HG03442 (cell line): ENCODE data around the gene KIF2A.
A peak's percentile ranks its signal among the peaks of the same experiment; 100 is the strongest.

Source experiments
- ATAC-seq: cut with Tn5 transposase; IDR thresholded peaks from one replicate; pipeline ENCODE4 v1.9.1; 2021; ENCODE audit warnings: mild to moderate bottlenecking, moderate library complexity; ENCODE audit not compliant: unreplicated experiment

The KIF2A gene

GRCh38 chr5:62305715-62306322 is at the start of gene KIF2A:
KIF2A (plus strand) TSS chr5:62306206; CDS start chr5:62306473, 267 bp downstream.
- ATAC-seq, result peak; percentile 88

- ATAC-seq, result no peak
Observed at GRCh38 chr5:62257020-62257367, 49.0 kb upstream of the KIF2A start.

- no peak for ATAC-seq
Observed at GRCh38 chr5:62258654-62259053, 47.4 kb upstream of the KIF2A start.

- no peak for ATAC-seq
Observed at GRCh38 chr5:62259699-62260250, 46.2 kb upstream of the KIF2A start.

GRCh38 chr5:62260513-62260912 is 45.5 kb upstream of the KIF2A start:
- ATAC-seq, result peak; percentile 37

- no peak for ATAC-seq
Observed at GRCh38 chr5:62263401-62263800, 42.6 kb upstream of the KIF2A start.

GRCh38 chr5:62265648-62266112 is 40.3 kb upstream of the KIF2A start:
- no peak for ATAC-seq

- ATAC-seq, result no peak
Observed at GRCh38 chr5:62266573-62266972, 39.4 kb upstream of the KIF2A start.

GRCh38 chr5:62268234-62268633 is 37.8 kb upstream of the KIF2A start:
- no peak for ATAC-seq

GRCh38 chr5:62268792-62269191 is 37.2 kb upstream of the KIF2A start:
- ATAC-seq, result no peak

- ATAC-seq, result no peak
Observed at GRCh38 chr5:62271370-62271769, 34.6 kb upstream of the KIF2A start.

- ATAC-seq, result no peak
Observed at GRCh38 chr5:62271870-62272269, 34.1 kb upstream of the KIF2A start.

GRCh38 chr5:62273687-62274086 is 32.3 kb upstream of the KIF2A start:
- no peak for ATAC-seq

GRCh38 chr5:62275581-62275980 is 30.4 kb upstream of the KIF2A start:
- no peak for ATAC-seq

GRCh38 chr5:62281411-62281810 is 24.6 kb upstream of the KIF2A start:
- ATAC-seq, result no peak

- no peak for ATAC-seq
Observed at GRCh38 chr5:62282064-62282463, 23.9 kb upstream of the KIF2A start.

- no peak for ATAC-seq
Observed at GRCh38 chr5:62283005-62283404, 23.0 kb upstream of the KIF2A start.

- ATAC-seq, result no peak
Observed at GRCh38 chr5:62283861-62284260, 22.1 kb upstream of the KIF2A start.

- ATAC-seq, result peak; percentile 89
Observed at GRCh38 chr5:62284946-62285891, 20.8 kb upstream of the KIF2A start.

- no peak for ATAC-seq
Observed at GRCh38 chr5:62286834-62287233, 19.2 kb upstream of the KIF2A start.

GRCh38 chr5:62287237-62287636 is 18.8 kb upstream of the KIF2A start:
- no peak for ATAC-seq

- ATAC-seq, result no peak
Observed at GRCh38 chr5:62288118-62288517, 17.9 kb upstream of the KIF2A start.
